ENCODE data around the gene PPIB. TPM values are rescaled to one million over a fixed set of nuclear protein-coding genes. Genes with fewer than 3 reads are reported as not detected.

PPIB gene
- total RNA-seq, 1 donor from 2014 or later = 102 TPM

GRCh38 chr15:64146885-64147681 is 15.7 kb downstream of the PPIB start:
- peaks cover 8% of the 10 kb centered on the region for H3K27me3 ChIP-seq (ENCODE audit: low read depth)
- H3K27ac ChIP-seq (replicated peaks) = peak overlapping the region; percentile 78
- intact Hi-C loops (cut with micrococcal nuclease) = no loop called here
- H3K4me3 ChIP-seq = no peak overlapping the region
- peaks cover 32% of the 10 kb centered on the region for H3K4me1 ChIP-seq
- peaks cover 25% of the 10 kb centered on the region for H3K36me3 ChIP-seq
- TF ChIP-seq, protein P1, sequence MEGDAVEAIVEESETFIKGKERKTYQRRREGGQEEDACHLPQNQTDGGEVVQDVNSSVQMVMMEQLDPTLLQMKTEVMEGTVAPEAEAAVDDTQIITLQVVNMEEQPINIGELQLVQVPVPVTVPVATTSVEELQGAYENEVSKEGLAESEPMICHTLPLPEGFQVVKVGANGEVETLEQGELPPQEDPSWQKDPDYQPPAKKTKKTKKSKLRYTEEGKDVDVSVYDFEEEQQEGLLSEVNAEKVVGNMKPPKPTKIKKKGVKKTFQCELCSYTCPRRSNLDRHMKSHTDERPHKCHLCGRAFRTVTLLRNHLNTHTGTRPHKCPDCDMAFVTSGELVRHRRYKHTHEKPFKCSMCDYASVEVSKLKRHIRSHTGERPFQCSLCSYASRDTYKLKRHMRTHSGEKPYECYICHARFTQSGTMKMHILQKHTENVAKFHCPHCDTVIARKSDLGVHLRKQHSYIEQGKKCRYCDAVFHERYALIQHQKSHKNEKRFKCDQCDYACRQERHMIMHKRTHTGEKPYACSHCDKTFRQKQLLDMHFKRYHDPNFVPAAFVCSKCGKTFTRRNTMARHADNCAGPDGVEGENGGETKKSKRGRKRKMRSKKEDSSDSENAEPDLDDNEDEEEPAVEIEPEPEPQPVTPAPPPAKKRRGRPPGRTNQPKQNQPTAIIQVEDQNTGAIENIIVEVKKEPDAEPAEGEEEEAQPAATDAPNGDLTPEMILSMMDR (IDR thresholded peaks at IDR 0.05; ENCODE audit: borderline replicate concordance) = no peak
- DNase-seq = no peak
- H3K9me3 ChIP-seq (replicated peaks) = no peaks in the 10 kb centered on the region

GRCh38 chr15:64146520-64146884 is 16.3 kb downstream of the PPIB start:
- H3K27me3 ChIP-seq (ENCODE audit: low read depth) = peaks cover 2% of the 10 kb centered on the region
- TF ChIP-seq, protein P1 (IDR thresholded peaks at IDR 0.05; ENCODE audit: borderline replicate concordance) = no peak
- H3K9me3 ChIP-seq (replicated peaks) = no peaks in the 10 kb centered on the region
- no peak overlapping the region for H3K4me3 ChIP-seq
- H3K4me1 ChIP-seq = peaks cover 26% of the 10 kb centered on the region
- intact Hi-C loops (cut with micrococcal nuclease) = no loop called here
- no peak for DNase-seq
- H3K27ac ChIP-seq (replicated peaks) = peak overlapping the region; percentile 78
- peaks cover 25% of the 10 kb centered on the region for H3K36me3 ChIP-seq

DNA sequence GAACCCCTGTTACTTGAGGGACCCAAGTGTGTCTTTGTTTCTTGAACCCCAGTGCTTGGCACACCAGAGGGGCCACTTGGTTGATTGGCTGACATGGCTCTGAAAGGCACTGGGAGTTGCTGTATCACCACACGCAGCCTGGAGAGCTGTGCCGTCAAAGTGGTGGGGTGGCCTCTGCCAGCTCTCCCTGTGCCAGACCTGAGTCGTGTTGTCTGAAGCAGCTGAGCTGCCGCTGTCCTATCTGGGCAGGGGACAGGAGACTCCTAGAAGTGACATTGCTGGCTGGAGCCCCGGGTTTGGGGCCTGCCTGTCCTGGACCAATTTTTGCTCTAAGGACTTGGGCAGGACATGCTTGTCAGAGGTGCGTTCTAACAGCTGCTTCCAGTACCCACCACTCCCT is 16.8 kb downstream of the PPIB start:
- Histone ChIP-seq H3K36me3 (peaks cover 25% of the 10 kb centered on the region), H3K9me3 (replicated peaks) (no peaks in the 10 kb centered on the region), H3K27me3 (ENCODE audit: low read depth) (no peaks in the 10 kb centered on the region), H3K4me1 (peaks cover 22% of the 10 kb centered on the region), H3K27ac (replicated peaks) (peak overlapping the region; percentile 78), H3K4me3 (no peak overlapping the region)
- peak; percentile 63 for DNase-seq
- intact Hi-C loops (cut with micrococcal nuclease) = no loop called here
- TF ChIP-seq, protein P1 (IDR thresholded peaks at IDR 0.05; ENCODE audit: borderline replicate concordance) = no peak

DNA sequence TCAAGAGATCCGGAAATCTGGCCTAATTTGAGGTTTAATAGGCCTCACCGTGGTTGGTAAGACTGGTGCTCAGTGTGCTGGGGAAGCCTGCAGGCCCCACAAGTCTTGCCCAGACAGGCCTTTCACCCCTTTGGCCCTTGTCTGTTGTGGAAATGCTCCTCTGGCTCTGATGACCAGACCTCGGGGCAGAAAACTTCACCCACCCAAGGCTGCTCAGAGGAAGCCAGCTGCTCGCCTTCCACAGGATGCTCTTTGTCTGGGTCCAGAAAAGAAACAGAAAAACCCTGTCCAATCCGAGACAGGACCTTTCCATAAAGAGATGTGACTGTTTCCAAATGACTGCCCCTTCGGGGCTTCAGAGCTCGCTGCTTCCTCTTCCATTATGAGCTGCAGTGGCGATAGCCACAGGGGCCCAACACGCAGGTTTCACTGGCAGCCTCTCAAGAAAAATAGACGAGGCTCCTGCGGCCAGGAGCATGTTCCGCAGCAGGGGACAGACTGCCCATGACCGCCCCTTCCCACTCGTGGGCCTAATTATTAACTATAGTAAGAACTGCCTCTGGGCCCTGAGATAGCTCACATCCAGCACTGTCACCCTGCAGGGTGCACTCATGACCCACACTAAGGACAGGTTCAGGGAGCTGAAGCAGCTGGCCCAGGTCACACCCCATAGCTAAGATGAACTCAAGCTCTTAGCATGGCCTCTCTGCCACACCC is 18.1 kb downstream of the PPIB start:
- peak overlapping the region; percentile 78 for H3K27ac ChIP-seq (replicated peaks)
- TF ChIP-seq, protein P1 (IDR thresholded peaks at IDR 0.05; ENCODE audit: borderline replicate concordance) = no peak
- H3K36me3 ChIP-seq = peaks cover 28% of the 10 kb centered on the region
- H3K4me1 ChIP-seq = peaks cover 20% of the 10 kb centered on the region
- no peaks in the 10 kb centered on the region for H3K27me3 ChIP-seq (ENCODE audit: low read depth)
- H3K9me3 ChIP-seq (replicated peaks) = no peaks in the 10 kb centered on the region
- intact Hi-C loops (cut with micrococcal nuclease) = no loop called here
- no peak overlapping the region for H3K4me3 ChIP-seq
- no peak for DNase-seq

- Histone ChIP-seq H3K27me3 (ENCODE audit: low read depth) (no peaks in the 10 kb centered on the region), H3K4me1 (peaks cover 20% of the 10 kb centered on the region), H3K27ac (replicated peaks) (no peak overlapping the region), H3K9me3 (replicated peaks) (no peaks in the 10 kb centered on the region), H3K36me3 (peaks cover 28% of the 10 kb centered on the region), H3K4me3 (no peak overlapping the region)
- TF ChIP-seq, protein P1 (IDR thresholded peaks at IDR 0.05; ENCODE audit: borderline replicate concordance) = no peak
- DNase-seq = no peak
- intact Hi-C loops (cut with micrococcal nuclease) = no loop called here
Observed at GRCh38 chr15:64144192-64144564, 18.6 kb downstream of the PPIB start.

Data from left ventricle myocardium inferior (tissue), 1 donor.